GM04504 (cell line): Measurements from ENCODE around the gene METTL23.
"Not testable (repeated sequence)": the region's sequence is repeated elsewhere in the genome, so short reads cannot be mapped to it uniquely, and the experiment has no call there.

Experiments used
- DNase-seq: peaks from one replicate; pipeline ENCODE4 v3.0.0-alpha.2; 2012; ENCODE audit warnings: low read depth

The METTL23 gene

GRCh38 chr17:76714336-76714735, 12.3 kb upstream of the METTL23 start:
- no peak for DNase-seq

DNA sequence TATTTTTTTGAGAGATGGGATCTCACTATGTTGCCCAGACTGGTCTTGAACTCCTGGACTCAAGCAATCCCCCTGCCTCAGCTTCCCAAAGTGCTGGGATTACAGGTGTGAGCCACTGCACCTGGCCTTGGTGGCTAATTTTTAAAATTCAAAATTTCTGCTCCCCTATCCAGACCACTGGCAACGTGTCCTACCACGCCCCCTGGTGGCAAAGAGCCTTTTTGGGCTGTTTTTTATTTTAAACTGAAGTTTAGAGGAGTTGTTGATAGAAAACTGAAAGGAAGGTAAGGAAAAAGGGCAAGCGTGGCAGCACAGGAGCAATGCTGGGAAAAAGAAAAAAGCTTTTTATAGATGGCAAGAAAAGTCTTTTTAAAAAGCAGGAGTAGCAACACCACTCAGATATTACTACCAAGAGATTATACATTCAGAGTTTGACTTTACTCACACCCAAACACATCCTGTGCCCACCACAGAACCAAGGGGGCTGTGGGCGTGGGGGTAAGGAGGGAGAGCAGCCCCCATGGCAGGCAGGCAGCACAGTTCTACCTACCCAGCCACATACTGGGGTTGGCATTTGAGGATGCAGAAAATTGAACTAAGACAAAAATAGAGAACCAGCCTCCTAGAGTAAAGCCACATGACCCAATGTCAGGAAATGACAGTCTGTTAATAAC, 11.7 kb upstream of the METTL23 start:
- no peak for DNase-seq

DNA sequence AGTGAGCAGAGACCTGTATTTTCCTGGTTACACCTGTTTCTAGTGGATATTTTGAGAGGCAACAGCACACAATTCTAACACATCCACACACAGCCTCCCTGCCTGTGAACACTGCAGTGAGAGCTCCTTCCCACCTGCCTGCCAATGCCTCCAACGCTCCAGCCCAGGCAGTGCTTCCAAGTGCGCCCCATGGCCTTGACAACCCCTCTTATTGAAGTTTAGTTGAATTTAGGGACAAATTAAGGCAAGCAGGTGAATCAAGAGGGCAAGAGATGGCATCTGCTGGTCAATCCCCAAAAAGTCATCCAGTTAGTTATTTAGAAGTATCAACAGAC, 11.2 kb upstream of the METTL23 start:
- no peak for DNase-seq

GRCh38 chr17:76716146-76716838, 10.3 kb upstream of the METTL23 start:
- peak; percentile 99 for DNase-seq

GRCh38 chr17:76716839-76717215, 9.8 kb upstream of the METTL23 start:
- peak; percentile 80 for DNase-seq

DNA sequence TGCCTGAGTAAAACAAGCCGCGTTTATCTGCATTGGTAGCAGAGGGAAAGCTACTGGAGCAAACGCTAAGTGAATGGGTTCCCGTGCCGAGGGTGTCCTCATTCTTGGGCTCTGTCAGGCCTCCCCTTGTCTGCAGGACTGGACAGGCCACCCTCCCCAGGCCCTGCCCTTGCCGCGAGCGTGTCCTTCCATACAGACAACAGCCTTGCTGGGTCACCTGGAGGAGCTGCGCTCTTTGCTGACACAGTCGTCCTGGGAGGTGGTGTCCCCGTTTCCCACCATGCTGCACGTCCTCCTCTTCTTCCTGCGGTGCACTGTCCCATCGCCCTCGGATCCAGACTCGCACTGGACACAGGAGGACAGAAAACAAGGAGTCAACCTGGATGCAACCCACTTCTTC, 8.1 kb upstream of the METTL23 start:
- no peak for DNase-seq

GRCh38 chr17:76720211-76720610, 6.4 kb upstream of the METTL23 start:
- DNase-seq, result no peak

GRCh38 chr17:76720941-76721340, 5.7 kb upstream of the METTL23 start:
- no peak for DNase-seq

DNA sequence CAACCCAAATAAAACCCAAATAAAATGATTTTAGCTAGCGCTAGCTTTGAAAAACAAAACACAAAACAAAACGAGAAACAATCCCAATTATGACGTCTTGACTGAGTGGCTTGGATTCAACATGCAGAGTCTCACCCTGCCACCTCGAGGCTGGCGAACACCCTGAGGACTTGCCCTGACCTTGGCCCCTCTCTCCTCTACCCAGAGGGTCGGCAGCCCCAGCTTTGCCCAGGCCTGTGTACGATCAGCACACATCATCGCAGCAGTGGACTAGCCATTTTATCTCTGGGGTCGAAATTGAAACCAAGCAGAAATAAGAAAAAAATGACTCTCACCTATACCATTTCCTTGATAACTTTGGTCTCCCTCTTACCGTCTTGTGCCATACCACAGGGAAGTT, 5.2 kb upstream of the METTL23 start:
- no peak for DNase-seq

DNA sequence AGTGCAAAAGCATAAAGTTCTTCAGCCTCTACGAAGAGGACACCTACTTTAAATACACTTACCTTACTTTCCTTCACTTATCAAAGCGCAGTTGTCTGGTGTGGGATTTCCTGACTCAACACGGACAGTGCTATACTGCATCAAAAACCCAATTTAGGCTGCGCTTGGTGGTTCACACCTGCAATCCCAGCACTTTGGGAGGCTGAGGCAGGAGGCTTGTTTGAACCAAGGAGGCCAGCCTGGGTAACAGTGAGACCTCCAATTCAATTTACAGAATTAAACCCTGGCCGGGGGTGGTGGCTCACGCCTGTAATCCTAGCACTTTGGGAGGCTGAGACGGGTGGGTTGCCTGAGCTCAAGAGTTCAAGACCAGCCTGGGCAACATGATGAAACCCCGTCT, 4.4 kb upstream of the METTL23 start:
- no peak for DNase-seq

- DNase-seq, result not testable (repeated sequence)
Observed at GRCh38 chr17:76722977-76723376, 3.7 kb upstream of the METTL23 start.

DNA sequence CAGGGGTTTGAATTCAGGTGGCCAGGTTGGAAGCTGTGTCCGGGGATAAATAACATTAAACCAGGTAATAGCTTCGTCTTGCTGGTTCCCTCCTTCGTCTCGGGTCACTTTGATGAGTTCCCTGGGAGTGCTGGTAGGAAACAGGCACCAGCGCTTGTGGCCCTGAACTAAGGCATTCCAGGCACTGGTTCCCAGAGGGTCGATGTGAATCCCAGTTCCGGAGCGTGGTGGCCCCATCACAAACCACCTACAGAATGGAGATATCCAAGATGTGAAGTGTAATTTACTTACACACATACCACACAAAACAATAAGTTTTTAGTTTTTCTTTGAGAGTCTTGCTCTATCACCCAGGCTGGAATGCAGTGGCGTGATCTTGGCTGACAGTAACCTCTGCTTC, 2.8 kb upstream of the METTL23 start:
- no peak for DNase-seq

GRCh38 chr17:76725580-76726230, 934 bp upstream of the METTL23 start:
- DNase-seq, result no peak

GRCh38 chr17:76726231-76726775, 336 bp upstream of the METTL23 start, which contains the start of gene JMJD6:
Gene JMJD6, minus strand, starts transcription at chr17:76726606. Its CDS starts 131 bp downstream, at chr17:76726475.
- DNase-seq, result peak; percentile 93

GRCh38 chr17:76727745-76728456, 1.3 kb downstream of the METTL23 start:
- DNase-seq, result no peak

- not testable (repeated sequence) for DNase-seq
Observed at GRCh38 chr17:76731800-76732733, 5.4 kb downstream of the METTL23 start.

- no peak for DNase-seq
Observed at GRCh38 chr17:76732734-76733617, 6.3 kb downstream of the METTL23 start.

- no peak for DNase-seq
Observed at GRCh38 chr17:76733618-76733957, 6.9 kb downstream of the METTL23 start.

GRCh38 chr17:76734080-76734840, 7.6 kb downstream of the METTL23 start:
- no peak for DNase-seq

DNA sequence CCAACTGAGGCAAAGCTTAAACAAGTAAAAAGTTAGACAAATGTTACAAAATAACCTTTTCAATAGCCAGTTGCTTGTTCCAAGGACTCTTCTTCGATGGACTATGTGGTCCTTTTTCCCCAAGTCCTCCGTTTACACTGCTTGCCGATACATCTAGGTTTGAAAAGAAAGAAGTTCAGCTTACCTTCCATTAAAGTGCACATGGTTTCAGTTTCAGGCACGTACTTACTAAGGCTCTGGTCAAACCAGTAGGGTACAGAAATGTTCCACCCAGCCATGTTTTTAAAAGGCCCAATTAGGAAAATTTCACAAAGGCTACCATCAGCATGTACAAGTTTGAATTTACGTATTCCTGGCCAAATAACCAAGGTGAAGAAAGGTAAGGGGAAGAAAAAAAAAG, 8.4 kb downstream of the METTL23 start:
- no peak for DNase-seq
